IMR-90 (cell line): ENCODE measurements around the gene HS3ST5. TPM values are rescaled to one million over a fixed set of nuclear protein-coding genes. Genes with fewer than 3 reads are reported as not detected.

Experiments used
- ATAC-seq: fragments of 200-7000 bp; cut with Tn5 transposase; 2 replicates; pipeline ENCODE4 v1.9.1; 2020; ENCODE audit warnings: low read depth, mild to moderate bottlenecking, moderate library complexity
- BruUV-seq: library from RNA; stranded (reverse); fragments of 400-500 nt; replicated peaks from 2 replicates; lab custom pipeline; 2021; lab: Mats Ljungman, UMichigan
- CTCF ChIA-PET: fragments of 300-600 bp; formaldehyde crosslinking; extraction: SDS; loops from one replicate; lab custom pipeline; 2021; ENCODE audit warnings: antibody characterized with exemption; lab: Yijun Ruan, JAX
- POLR2A ChIA-PET: fragments of 300-600 bp; sonication (Branson Sonifier 250); formaldehyde crosslinking; loops from one replicate; lab custom pipeline; 2022; ENCODE audit warnings: antibody characterized with exemption; ENCODE audit not compliant: unreplicated experiment; lab: Charles Lee
- DNase-seq: peaks from one replicate; pipeline ENCODE4 v3.0.0; 2013
- H2AFZ ChIP-seq: replicated peaks from 2 replicates; pipeline ENCODE3; 2013; ENCODE audit warnings: low read length, mild to moderate bottlenecking; ENCODE audit not compliant: poor library complexity
- H2AK5ac ChIP-seq: 2 replicates; pipeline ENCODE4 v1.6.1; 2013; ENCODE audit warnings: low read depth, low read length, inconsistent platforms
- H2AK9ac ChIP-seq: replicated peaks from 2 replicates; pipeline ENCODE3; 2013; ENCODE audit warnings: mild to moderate bottlenecking, low read depth, low read length, moderate library complexity; ENCODE audit not compliant: poor library complexity
- H2BK120ac ChIP-seq: 2 replicates; pipeline ENCODE4 v1.6.1; 2013; ENCODE audit warnings: low read depth, low read length, inconsistent platforms
- H2BK15ac ChIP-seq: 3 replicates; pipeline ENCODE4 v1.6.1; 2013; ENCODE audit warnings: low read depth, low read length, inconsistent platforms
- H2BK20ac ChIP-seq: 2 replicates; pipeline ENCODE4 v1.6.1; 2013; ENCODE audit warnings: low read depth, mild to moderate bottlenecking, inconsistent platforms, low read length, moderate library complexity
- H2BK5ac ChIP-seq: 2 replicates; pipeline ENCODE4 v1.6.1; 2013; ENCODE audit warnings: mild to moderate bottlenecking, low read depth, low read length, inconsistent platforms; ENCODE audit not compliant: poor library complexity, severe bottlenecking
- H3K14ac ChIP-seq: replicated peaks from 2 replicates; pipeline ENCODE4 v1.6.1; 2013; ENCODE audit warnings: low read depth, low read length, inconsistent platforms
- H3K18ac ChIP-seq: 2 replicates; pipeline ENCODE4 v1.6.1; 2013; ENCODE audit warnings: low read depth, low read length, control low read depth
- H3K23ac ChIP-seq: 2 replicates; pipeline ENCODE4 v1.6.1; 2013; ENCODE audit warnings: low read depth, low read length, inconsistent platforms
- H3K27ac ChIP-seq: 2 replicates; pipeline ENCODE4 v1.5.1; 2013; ENCODE audit warnings: mild to moderate bottlenecking, control low read depth, low read length; ENCODE audit not compliant: insufficient read depth
- H3K27me3 ChIP-seq: 2 replicates; pipeline ENCODE4 v1.6.1; 2013; ENCODE audit warnings: low read length; ENCODE audit not compliant: control insufficient read depth, insufficient read depth
- H3K36me3 ChIP-seq: 2 replicates; pipeline ENCODE4 v1.6.1; 2013; ENCODE audit warnings: low read length, mixed read lengths; ENCODE audit not compliant: control insufficient read depth, insufficient read depth
- H3K4ac ChIP-seq: 2 replicates; pipeline ENCODE4 v1.6.1; 2013; ENCODE audit warnings: low read depth, low read length, inconsistent platforms
- H3K4me1 ChIP-seq: 2 replicates; pipeline ENCODE4 v1.6.1; 2013; ENCODE audit warnings: low read length, mixed read lengths; ENCODE audit not compliant: control insufficient read depth, insufficient read depth
- H3K4me2 ChIP-seq: 2 replicates; pipeline ENCODE4 v1.6.1; 2013; ENCODE audit warnings: low read depth, mild to moderate bottlenecking, control low read depth, low read length, moderate library complexity
- H3K4me3 ChIP-seq: 2 replicates; pipeline ENCODE4 v1.5.1; 2013; ENCODE audit warnings: low read depth, mild to moderate bottlenecking, control low read depth, low read length, moderate library complexity; ENCODE audit not compliant: insufficient read depth
- H3K56ac ChIP-seq: 2 replicates; pipeline ENCODE4 v1.6.1; 2013; ENCODE audit warnings: low read length, inconsistent platforms; ENCODE audit not compliant: insufficient read depth; ENCODE audit errors: extremely low read depth
- H3K79me1 ChIP-seq, 2 experiments: 2 replicates each; pipeline ENCODE4 v1.6.1; 2013; ENCODE audit warnings: low read length in 2 of 2, inconsistent platforms in 1 of 2, low read depth in 1 of 2
- H3K9ac ChIP-seq: 2 replicates; pipeline ENCODE4 v1.6.1; 2013; ENCODE audit warnings: low read depth, low read length, control low read depth
- H3K9me1 ChIP-seq: 2 replicates; pipeline ENCODE4 v1.6.1; 2013; ENCODE audit warnings: low read length, inconsistent platforms; ENCODE audit not compliant: insufficient read depth
- H3K9me3 ChIP-seq: 2 replicates; pipeline ENCODE4 v1.6.1; 2013; ENCODE audit warnings: low read length; ENCODE audit not compliant: control insufficient read depth, insufficient read depth
- H4K20me1 ChIP-seq: 2 replicates; pipeline ENCODE4 v1.6.1; 2013; ENCODE audit warnings: low read length, inconsistent platforms; ENCODE audit not compliant: insufficient read depth
- H4K5ac ChIP-seq: 2 replicates; pipeline ENCODE4 v1.6.1; 2013; ENCODE audit warnings: mild to moderate bottlenecking, low read depth, low read length, control low read depth
- H4K8ac ChIP-seq, 2 experiments: 2 replicates each; pipeline ENCODE4 v1.6.1; 2013; ENCODE audit warnings: low read depth in 2 of 2, low read length in 2 of 2, control low read depth in 1 of 2, inconsistent platforms in 1 of 2
- H4K91ac ChIP-seq: 2 replicates; pipeline ENCODE4 v1.6.1; 2013; ENCODE audit warnings: low read depth, low read length, inconsistent platforms; ENCODE audit not compliant: insufficient read depth
- BHLHE40 ChIP-seq: fragments of 150-350 bp; IDR thresholded peaks from 2 replicates; pipeline ENCODE4 v1.6.1; 2016; ENCODE audit warnings: mild to moderate bottlenecking, low read depth, low read length
- CEBPB ChIP-seq: IDR thresholded peaks from 2 replicates; pipeline ENCODE4 v1.6.1; 2012; ENCODE audit warnings: low read depth, low read length, improper control_type of control experiment
- CHD1 ChIP-seq: IDR thresholded peaks from 2 replicates; pipeline ENCODE4 v1.6.1; 2012; ENCODE audit warnings: low read depth, low read length, improper control_type of control experiment
- FOS ChIP-seq: fragments of 150-350 bp; IDR thresholded peaks from 2 replicates; pipeline ENCODE4 v1.6.1; 2016; ENCODE audit warnings: low read depth, low read length
- MAFK ChIP-seq: IDR thresholded peaks from 2 replicates; pipeline ENCODE4 v1.6.1; 2012; ENCODE audit warnings: low read depth, low read length, improper control_type of control experiment
- MAZ ChIP-seq: IDR thresholded peaks from 2 replicates; pipeline ENCODE4 v1.6.1; 2012; ENCODE audit warnings: low read depth, mild to moderate bottlenecking, low read length, improper control_type of control experiment, moderate library complexity, borderline replicate concordance
- MXI1 ChIP-seq: IDR thresholded peaks from 2 replicates; pipeline ENCODE4 v1.6.1; 2012; ENCODE audit warnings: low read depth, mild to moderate bottlenecking, low read length, moderate library complexity, borderline replicate concordance
- NFE2L2 ChIP-seq: fragments of 150-350 bp; IDR thresholded peaks from 2 replicates; pipeline ENCODE4 v1.6.1; 2016; ENCODE audit warnings: low read depth, mild to moderate bottlenecking, low read length
- POLR2A ChIP-seq: IDR thresholded peaks from 2 replicates; pipeline ENCODE4 v1.6.1; 2012; ENCODE audit warnings: mild to moderate bottlenecking, low read depth, low read length
- RAD21 ChIP-seq: IDR thresholded peaks from 2 replicates; pipeline ENCODE4 v1.6.1; 2012; ENCODE audit warnings: low read length, improper control_type of control experiment
- RCOR1 ChIP-seq: IDR thresholded peaks from 2 replicates; pipeline ENCODE4 v1.6.1; 2012; ENCODE audit warnings: mild to moderate bottlenecking, low read length, improper control_type of control experiment; ENCODE audit not compliant: insufficient replicate concordance
- RFX5 ChIP-seq: IDR thresholded peaks from 2 replicates; pipeline ENCODE4 v1.8.0; 2012; ENCODE audit warnings: low read depth, mild to moderate bottlenecking, low read length, moderate library complexity
- SMC3 ChIP-seq: fragments of 150-350 bp; IDR thresholded peaks from 2 replicates; pipeline ENCODE4 v1.6.1; 2016; ENCODE audit warnings: low read depth, mild to moderate bottlenecking, antibody characterized with exemption, low read length, moderate library complexity
- dilution Hi-C: fragments of 300-500 bp; cut with HindIII; formaldehyde crosslinking; loops from one replicate; pipeline ENCODE4 v1.14.3; 2018; ENCODE audit warnings: low sequenced_read_pairs; ENCODE audit not compliant: unreplicated experiment
- in situ Hi-C: fragments of 300-500 bp; cut with MboI; formaldehyde crosslinking; loops from 3 replicates; pipeline ENCODE4 v1.14.3; 2019; ENCODE audit warnings: low sequenced_read_pairs, inconsistent platforms, mixed read lengths
- intact Hi-C: fragments of 100-400 bp; cut with micrococcal nuclease; formaldehyde crosslinking; loops from 2 replicates; pipeline ENCODE4 v1.10.0; 2022
- polyA plus RNA-seq, 3 experiments: library from polyadenylated mRNA; depleted of rRNA; stranded (reverse); fragments of >200 nt; gene quantifications; 2 replicates each; pipeline ENCODE4 v1.2.3, GENCODE V29; 2012; ENCODE audit warnings: low replicate concordance in 1 of 3
- total RNA-seq: library from RNA; depleted of rRNA; stranded (reverse); fragments of >200 nt; gene quantifications from 2 replicates; pipeline ENCODE4 v1.2.3, GENCODE V29; 2012
- TF ChIP-seq, protein P1 (sequence below): conservative IDR thresholded peaks from 2 replicates; pipeline ENCODE4 v1.5.1; 2012; ENCODE audit warnings: mild to moderate bottlenecking, low read depth, low read length, improper control_type of control experiment
- TF ChIP-seq, protein P2 (sequence below): fragments of 150-350 bp; IDR thresholded peaks from 2 replicates; pipeline ENCODE4 v1.6.1; 2016; ENCODE audit warnings: low read depth, mild to moderate bottlenecking, low read length, moderate library complexity, borderline replicate concordance
- TF ChIP-seq, protein P3 (sequence below): fragments of 150-350 bp; IDR thresholded peaks from 2 replicates; pipeline ENCODE4 v1.6.1; 2017; ENCODE audit warnings: mild to moderate bottlenecking, antibody characterized with exemption, low read length, low read depth

HS3ST5 gene
- total and polyA plus RNA-seq, 2 of the 4 experiments (the other 2 are of a cell fraction), result not detected

DNA sequence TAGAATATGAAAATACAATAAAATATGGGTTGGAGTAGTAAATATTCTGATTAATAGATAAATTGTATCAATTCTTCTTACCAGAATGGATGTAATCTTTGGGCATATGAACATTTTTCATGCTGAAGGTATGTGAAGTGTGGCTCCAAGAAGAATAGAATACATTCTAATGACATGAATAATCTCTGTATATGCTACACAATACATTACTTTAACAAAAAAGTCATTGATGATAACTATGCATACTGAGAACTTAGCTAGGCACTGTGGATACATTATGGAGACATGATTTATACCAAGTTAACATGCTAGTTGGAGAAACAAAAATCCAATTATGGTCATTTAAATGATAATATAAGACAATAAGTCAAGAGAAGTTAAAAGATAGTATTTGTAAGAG is 309.2 kb downstream of the HS3ST5 start:
- no TSS peak for BruUV-seq
- no peak overlapping the region for H3K27ac ChIP-seq

More for the DNA sequence above, 309.2 kb downstream of the HS3ST5 start:
- H3K14ac ChIP-seq, result no peak overlapping the region
- no peaks in the 10 kb centered on the region for H3K79me1 ChIP-seq
- no peak overlapping the region; the same call in 1 of the 2 replicates for H2BK120ac ChIP-seq
- DNase-seq (no peak), ATAC-seq (no peak)
- H2BK5ac ChIP-seq, result no peak overlapping the region
- H3K4ac ChIP-seq, result no peak overlapping the region
- no peak overlapping the region for H2BK15ac ChIP-seq
- no peaks in the 10 kb centered on the region for H3K9me3 ChIP-seq
- no peak overlapping the region for H3K18ac ChIP-seq
- no peak for TF ChIP-seq RFX5
- TF ChIP-seq RAD21, result no peak
- TF ChIP-seq, protein P1, sequence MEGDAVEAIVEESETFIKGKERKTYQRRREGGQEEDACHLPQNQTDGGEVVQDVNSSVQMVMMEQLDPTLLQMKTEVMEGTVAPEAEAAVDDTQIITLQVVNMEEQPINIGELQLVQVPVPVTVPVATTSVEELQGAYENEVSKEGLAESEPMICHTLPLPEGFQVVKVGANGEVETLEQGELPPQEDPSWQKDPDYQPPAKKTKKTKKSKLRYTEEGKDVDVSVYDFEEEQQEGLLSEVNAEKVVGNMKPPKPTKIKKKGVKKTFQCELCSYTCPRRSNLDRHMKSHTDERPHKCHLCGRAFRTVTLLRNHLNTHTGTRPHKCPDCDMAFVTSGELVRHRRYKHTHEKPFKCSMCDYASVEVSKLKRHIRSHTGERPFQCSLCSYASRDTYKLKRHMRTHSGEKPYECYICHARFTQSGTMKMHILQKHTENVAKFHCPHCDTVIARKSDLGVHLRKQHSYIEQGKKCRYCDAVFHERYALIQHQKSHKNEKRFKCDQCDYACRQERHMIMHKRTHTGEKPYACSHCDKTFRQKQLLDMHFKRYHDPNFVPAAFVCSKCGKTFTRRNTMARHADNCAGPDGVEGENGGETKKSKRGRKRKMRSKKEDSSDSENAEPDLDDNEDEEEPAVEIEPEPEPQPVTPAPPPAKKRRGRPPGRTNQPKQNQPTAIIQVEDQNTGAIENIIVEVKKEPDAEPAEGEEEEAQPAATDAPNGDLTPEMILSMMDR, result no peak
- TF ChIP-seq RCOR1, result no peak
- no peak for TF ChIP-seq CHD1
- TF ChIP-seq SMC3, result no peak
- TF ChIP-seq, protein P2, sequence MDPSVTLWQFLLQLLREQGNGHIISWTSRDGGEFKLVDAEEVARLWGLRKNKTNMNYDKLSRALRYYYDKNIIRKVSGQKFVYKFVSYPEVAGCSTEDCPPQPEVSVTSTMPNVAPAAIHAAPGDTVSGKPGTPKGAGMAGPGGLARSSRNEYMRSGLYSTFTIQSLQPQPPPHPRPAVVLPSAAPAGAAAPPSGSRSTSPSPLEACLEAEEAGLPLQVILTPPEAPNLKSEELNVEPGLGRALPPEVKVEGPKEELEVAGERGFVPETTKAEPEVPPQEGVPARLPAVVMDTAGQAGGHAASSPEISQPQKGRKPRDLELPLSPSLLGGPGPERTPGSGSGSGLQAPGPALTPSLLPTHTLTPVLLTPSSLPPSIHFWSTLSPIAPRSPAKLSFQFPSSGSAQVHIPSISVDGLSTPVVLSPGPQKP, result no peak
- TF ChIP-seq, protein P3, sequence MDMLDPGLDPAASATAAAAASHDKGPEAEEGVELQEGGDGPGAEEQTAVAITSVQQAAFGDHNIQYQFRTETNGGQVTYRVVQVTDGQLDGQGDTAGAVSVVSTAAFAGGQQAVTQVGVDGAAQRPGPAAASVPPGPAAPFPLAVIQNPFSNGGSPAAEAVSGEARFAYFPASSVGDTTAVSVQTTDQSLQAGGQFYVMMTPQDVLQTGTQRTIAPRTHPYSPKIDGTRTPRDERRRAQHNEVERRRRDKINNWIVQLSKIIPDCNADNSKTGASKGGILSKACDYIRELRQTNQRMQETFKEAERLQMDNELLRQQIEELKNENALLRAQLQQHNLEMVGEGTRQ, result no peak
- TF ChIP-seq BHLHE40, result no peak
- TF ChIP-seq POLR2A, result no peak
- no peak for TF ChIP-seq MAFK
- no peak for TF ChIP-seq MXI1
- no peak for TF ChIP-seq FOS
- TF ChIP-seq CEBPB, result no peak
- TF ChIP-seq NFE2L2, result no peak
- TF ChIP-seq MAZ, result no peak
- intact Hi-C loops (no loop called here), in situ Hi-C loops (no loop called here), dilution Hi-C loops (no loop called here)
- H2BK20ac ChIP-seq, result no peak overlapping the region
- no peak overlapping the region for H2AK9ac ChIP-seq
- H3K56ac ChIP-seq, result no peak overlapping the region
- no peak overlapping the region for H4K5ac ChIP-seq
- no peak overlapping the region for H3K23ac ChIP-seq
- H3K9me1 ChIP-seq, result no peaks in the 10 kb centered on the region
- no peak overlapping the region for H3K4me2 ChIP-seq
- CTCF ChIA-PET, result interaction anchor here (1.9 kb wide), 1 partner anchor 13 kb away, joined by 5 read pairs; no protein-coding TSS in a partner anchor
- no peaks in the 10 kb centered on the region for H3K27me3 ChIP-seq
- H2AK5ac ChIP-seq, result no peak overlapping the region
- no peak overlapping the region for H2AFZ ChIP-seq
- no peak overlapping the region for H4K8ac ChIP-seq
- no peaks in the 10 kb centered on the region for H4K20me1 ChIP-seq
- H3K36me3 ChIP-seq, result no peaks in the 10 kb centered on the region
- H3K9ac ChIP-seq, result no peak overlapping the region
- no peak overlapping the region for H3K4me3 ChIP-seq
- H3K4me1 ChIP-seq, result no peaks in the 10 kb centered on the region
- no peak overlapping the region for H4K91ac ChIP-seq
- POLR2A ChIA-PET, result no interaction called here
